K562 (cell line): ENCODE measurements around the gene CAPS. TPM values are rescaled to one million over a fixed set of nuclear protein-coding genes. Genes with fewer than 3 reads are reported as not detected.

Experiments used
- ATAC-seq: fragments of 200-7000 bp; cut with Tn5 transposase; 3 replicates; pipeline ENCODE4 v1.9.1; 2020; ENCODE audit warnings: moderate library complexity
- BruUV-seq: library from RNA; stranded (reverse); fragments of 400-500 nt; replicated peaks from 2 replicates; lab custom pipeline; 2021; lab: Mats Ljungman, UMichigan
- CTCF ChIA-PET: fragments of 300-600 bp; formaldehyde crosslinking; extraction: SDS; loops from one replicate; lab custom pipeline; 2021; ENCODE audit warnings: low intra/inter-chr PET ratio; lab: Yijun Ruan, JAX
- POLR2A ChIA-PET: fragments of 300-600, 350-650 bp; sonication (Branson Sonifier 250); formaldehyde crosslinking; extraction: SDS; loops from one replicate; lab custom pipeline; 2021; ENCODE audit warnings: antibody characterized with exemption, inconsistent platforms; lab: Yijun Ruan, JAX
- DNase-seq, 4 experiments: peaks; one replicate each; pipeline versions ENCODE4 v3.0.0 to v3.0.0-alpha.2; 2011 to 2018; ENCODE audit warnings: low spot score in 3 of 4, mixed read lengths in 3 of 4; ENCODE audit errors: extremely low read depth in 1 of 4
- FAIRE-seq: peaks from 2 replicates; lab custom pipeline; 2011; peaks lifted over from hg19 to GRCh38; lab: Jason Lieb, UNC
- H2AFZ ChIP-seq: 2 replicates; pipeline ENCODE4 v1.6.0; 2011; ENCODE audit warnings: low read depth, low read length, control low read depth, inconsistent platforms
- H3K27ac ChIP-seq: fragments of 200-600 bp; 3 replicates; pipeline ENCODE4 v1.8.0; 2011; ENCODE audit warnings: low read depth, mild to moderate bottlenecking, control low read depth, inconsistent platforms, low read length, moderate library complexity, mixed read lengths; ENCODE audit errors: extremely low read depth
- H3K27me3 ChIP-seq, 2 experiments: fragments of 300-600 bp in 1 of 2; 2 replicates in 1 of 2; 3 replicates in 1 of 2; pipeline versions ENCODE4 v1.6.0 to v1.8.0; 2011; ENCODE audit warnings: inconsistent platforms in 2 of 2, low read length in 2 of 2, mild to moderate bottlenecking in 1 of 2, mixed read lengths in 1 of 2, moderate library complexity in 1 of 2; ENCODE audit not compliant: control insufficient read depth in 2 of 2, insufficient read depth in 2 of 2
- H3K36me3 ChIP-seq: fragments of 300-600 bp; 3 replicates; pipeline ENCODE4 v1.8.0; 2011; ENCODE audit warnings: mild to moderate bottlenecking, low read length, inconsistent platforms; ENCODE audit not compliant: control insufficient read depth, insufficient read depth
- H3K4me1 ChIP-seq, 2 experiments: fragments of 200-600 bp in 1 of 2; replicated peaks in 1 of 2; 2 replicates in 1 of 2; 3 replicates in 1 of 2; pipeline versions ENCODE4 v1.5.1 to v1.8.0; 2011; ENCODE audit warnings: inconsistent platforms in 2 of 2, low read length in 2 of 2, mild to moderate bottlenecking in 1 of 2, mixed read lengths in 1 of 2, moderate library complexity in 1 of 2; ENCODE audit not compliant: control insufficient read depth in 2 of 2, insufficient read depth in 2 of 2
- H3K4me2 ChIP-seq: 2 replicates; pipeline ENCODE4 v1.6.1; 2011; ENCODE audit warnings: low read length, control low read depth, inconsistent platforms, mixed read lengths; ENCODE audit not compliant: insufficient read depth
- H3K4me3 ChIP-seq: fragments of 200-600 bp; sonication (generic), shearing (Covaris generic); 2 replicates; pipeline ENCODE4 v1.5.1; 2016; ENCODE audit warnings: control low read depth, inconsistent platforms
- H3K79me2 ChIP-seq: fragments of 200-600 bp; 3 replicates; pipeline ENCODE4 v1.8.0; 2011; ENCODE audit warnings: low read length, inconsistent platforms; ENCODE audit not compliant: control insufficient read depth, insufficient read depth
- H3K9ac ChIP-seq, 2 experiments: 2 replicates each; pipeline versions ENCODE4 v1.6.0 to v1.6.1; 2011; ENCODE audit warnings: low read depth in 2 of 2, low read length in 2 of 2, control low read depth in 1 of 2, inconsistent platforms in 1 of 2, mild to moderate bottlenecking in 1 of 2, mixed read lengths in 1 of 2; ENCODE audit not compliant: insufficient read depth in 1 of 2
- H3K9me1 ChIP-seq: one replicate; pipeline ENCODE4 v1.6.0; 2011; ENCODE audit warnings: inconsistent platforms, mild to moderate bottlenecking, low read length, moderate library complexity; ENCODE audit not compliant: control insufficient read depth, insufficient read depth
- H3K9me3 ChIP-seq: replicated peaks from 2 replicates; pipeline ENCODE4 v1.5.1; 2011; ENCODE audit warnings: low read depth, low read length, inconsistent platforms; ENCODE audit not compliant: control insufficient read depth, insufficient read depth
- H4K20me1 ChIP-seq: replicated peaks from 2 replicates; pipeline ENCODE4 v1.6.1; 2011; ENCODE audit warnings: low read length, inconsistent platforms, mixed read lengths; ENCODE audit not compliant: control insufficient read depth, insufficient read depth
- CXXC5 ChIP-seq: fragments of 250-450 bp; sonication (Bioruptor Pico); IDR thresholded peaks from 2 replicates; pipeline ENCODE4 v1.8.0; 2022; ENCODE audit warnings: inconsistent platforms, mild to moderate bottlenecking, moderate library complexity
- FOXK1 ChIP-seq: sonication (generic); formaldehyde crosslinking; IDR thresholded peaks from 2 replicates; pipeline ENCODE4 v1.8.0; 2022; ENCODE audit warnings: missing genetic modification reagents, mild to moderate bottlenecking, borderline replicate concordance
- HDAC1 ChIP-seq, 2 experiments: fragments of 450-650 bp; IDR thresholded peaks; 2 replicates each; pipeline ENCODE4 v1.6.1; 2016 to 2017; ENCODE audit warnings: inconsistent platforms in 1 of 2, mild to moderate bottlenecking in 1 of 2, moderate library complexity in 1 of 2
- HNRNPLL ChIP-seq: fragments of 200-400 bp; formaldehyde crosslinking; IDR thresholded peaks from 2 replicates; pipeline ENCODE4 v1.6.1; 2017; ENCODE audit warnings: low read length, low read depth, mild to moderate bottlenecking; ENCODE audit not compliant: poor library complexity, severe bottlenecking
- MAFF ChIP-seq: IDR thresholded peaks from 2 replicates; pipeline ENCODE4 v1.6.1; 2012; ENCODE audit warnings: low read length, improper control_type of control experiment
- MYBL2 ChIP-seq, 2 experiments: fragments of 450-650 bp in 1 of 2; sonication (generic) in 1 of 2; formaldehyde crosslinking in 1 of 2; IDR thresholded peaks; 2 replicates each; pipeline versions ENCODE4 v1.6.1 to v1.8.1; 2017 to 2022; ENCODE audit warnings: borderline replicate concordance in 1 of 2, inconsistent platforms in 1 of 2, low read depth in 1 of 2, mild to moderate bottlenecking in 1 of 2, missing genetic modification reagents in 1 of 2, moderate library complexity in 1 of 2
- NCOA4 ChIP-seq: fragments of 450-650 bp; IDR thresholded peaks from 2 replicates; pipeline ENCODE4 v1.6.1; 2018; ENCODE audit warnings: mild to moderate bottlenecking; ENCODE audit not compliant: partially characterized antibody
- PHTF2 ChIP-seq: fragments of 250-450 bp; sonication (Bioruptor Pico); IDR thresholded peaks from 2 replicates; pipeline ENCODE4 v1.5.0; 2021; ENCODE audit warnings: mild to moderate bottlenecking
- RBBP5 ChIP-seq: fragments of 200-600 bp; sonication (generic); IDR thresholded peaks from 2 replicates; pipeline ENCODE4 v1.6.1; 2012; ENCODE audit warnings: borderline replicate concordance, mild to moderate bottlenecking, low read length, control low read depth, inconsistent platforms; ENCODE audit not compliant: insufficient read depth, poor library complexity, severe bottlenecking
- RBM22 ChIP-seq: fragments of 200-400 bp; formaldehyde crosslinking; IDR thresholded peaks from 2 replicates; pipeline ENCODE4 v1.6.1; 2018; ENCODE audit warnings: low read length, low read depth; ENCODE audit not compliant: poor library complexity, severe bottlenecking
- SRSF7 ChIP-seq: fragments of 200-400 bp; formaldehyde crosslinking; optimal IDR thresholded peaks from 2 replicates; pipeline ENCODE3; 2017; ENCODE audit warnings: mild to moderate bottlenecking, low read depth, low read length
- ZNF3 ChIP-seq: fragments of 250-450 bp; sonication (Bioruptor Pico); IDR thresholded peaks from 2 replicates; pipeline ENCODE4 v1.5.0; 2021; ENCODE audit warnings: mild to moderate bottlenecking, moderate library complexity
- WGBS: fragments of 100-300 bp; shearing (Covaris generic); methylation state at CpG from one replicate; pipeline ENCODE4 v1.1.6; 2016; ENCODE audit warnings: low coverage, mixed read lengths; ENCODE audit not compliant: insufficient coverage; ENCODE audit errors: missing lambda C conversion rate; 5-methylcytosine and 5-hydroxymethylcytosine counted together
- in situ Hi-C: fragments of 300-500 bp; cut with MboI; formaldehyde crosslinking; loops from 4 replicates; pipeline ENCODE4 v1.15.0; 2018; ENCODE audit warnings: inconsistent platforms, mixed read lengths
- intact Hi-C: fragments of 100-400 bp; cut with micrococcal nuclease; formaldehyde crosslinking; loops from 2 replicates; pipeline ENCODE4 v1.14.2; 2022
- polyA plus RNA-seq, 8 experiments: library from polyadenylated mRNA; depleted of rRNA in 4 of 8; stranded (reverse) in 5 of 8; unstranded in 3 of 8; fragments of >200 nt; fragmentation: Nextera tagmentation in 2 of 8; fragmentation: Illumina TruSeq in 1 of 8; extraction: Ambion mirVana in 2 of 8; extraction: Trizol in 1 of 8; gene quantifications; 2 replicates each; pipeline versions ENCODE4 v1.2.1 to v1.2.3, GENCODE V29; 2011 to 2014; ENCODE audit warnings: inconsistent platforms in 1 of 8, missing spikeins in 1 of 8
- total RNA-seq, 7 experiments: library from RNA; depleted of rRNA in 6 of 7; stranded (reverse); fragments of >200 nt in 6 of 7; fragmentation: Illumina TruSeq in 2 of 7; extraction: Trizol in 2 of 7; gene quantifications; 2 replicates each; pipeline versions ENCODE4 v1.2.1 to v1.2.3, GENCODE V29; 2011 to 2021; ENCODE audit warnings: low replicate concordance in 1 of 7
- TF ChIP-seq, protein P1 (sequence below): sonication (generic); formaldehyde crosslinking; IDR thresholded peaks from 2 replicates; pipeline ENCODE4 v1.8.0; 2022; ENCODE audit warnings: mild to moderate bottlenecking, missing genetic modification reagents, borderline replicate concordance
- TF ChIP-seq, protein P2 (sequence below): sonication (generic); formaldehyde crosslinking; IDR thresholded peaks from 2 replicates; pipeline ENCODE4 v1.8.0; 2022; ENCODE audit warnings: missing genetic modification reagents, mild to moderate bottlenecking, moderate library complexity, borderline replicate concordance
- TF ChIP-seq, protein P3 (sequence below): fragments of 250-450 bp; sonication (Bioruptor Pico); IDR thresholded peaks from 2 replicates; pipeline ENCODE4 v1.5.0; 2022; ENCODE audit warnings: mild to moderate bottlenecking

Gene CAPS
- total and polyA plus RNA-seq, 9 of the 15 experiments (the other 6 are each of a cell fraction or from before 2014, with no cell fraction given), result 0.15 to 4.0 (median 0.91) TPM

DNA sequence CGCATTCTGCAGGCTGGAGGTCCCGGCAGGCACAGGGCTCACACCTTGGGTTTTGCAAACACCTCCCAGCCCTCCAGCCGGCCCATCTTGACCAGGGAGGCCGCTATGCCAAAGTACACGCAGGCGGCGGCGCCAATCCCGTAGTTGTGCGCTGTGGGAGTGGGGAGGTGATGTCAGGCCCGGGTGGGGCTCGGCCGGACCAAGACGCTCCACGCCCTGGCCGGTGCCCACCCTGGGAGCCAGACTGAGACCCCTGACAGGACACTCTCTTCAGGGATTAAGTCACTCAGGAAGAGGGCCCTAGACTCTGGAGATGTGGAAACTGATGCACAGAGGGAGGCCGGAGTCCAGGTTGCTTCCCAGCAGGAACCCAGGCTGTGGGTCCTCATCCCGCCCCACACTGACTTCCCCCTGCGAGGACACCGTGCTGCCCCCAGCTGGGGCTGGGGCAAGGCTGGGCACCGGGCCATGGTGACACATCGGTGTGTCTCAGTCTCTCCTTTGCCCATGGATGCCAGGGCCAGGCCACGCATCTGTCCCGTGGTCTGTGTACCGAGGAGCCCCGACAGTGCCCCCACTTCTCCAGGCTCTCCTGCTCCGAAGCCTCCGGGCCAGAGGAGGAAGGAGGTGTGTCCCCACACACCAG is 19.2 kb upstream of the CAPS start:
- CTCF ChIA-PET, result interaction anchor here (3.9 kb wide), 1 partner anchor 90 kb away, joined by 48 read pairs; the partner anchor contains the start of gene NRTN
- 47% methylated on average over 20 of the region's 28 CpGs for WGBS
- BruUV-seq, result no TSS peak
- TF ChIP-seq FOXK1 (CRISPR knock-in tag) (no peak), SRSF7 (no peak), RBM22 (peak; percentile 7), MYBL2 (IDR thresholded peaks at IDR 0.05; ENCODE audit: low read depth) (no peak), MYBL2 (CRISPR knock-in tag; IDR thresholded peaks at IDR 0.05; ENCODE audit: borderline replicate concordance) (no peak), NCOA4 (no peak), RBBP5 (no peak), ZNF3 (CRISPR knock-in tag) (no peak), CXXC5 (CRISPR knock-in tag) (no peak), HNRNPLL (peak; percentile 77), PHTF2 (no peak), MAFF (no peak), HDAC1 (IDR thresholded peaks at IDR 0.05) (0 out of 4 replicates have a peak, but pooled peaks of 1 of the 2 experiments have one; percentile 5)
- TF ChIP-seq, protein P1, sequence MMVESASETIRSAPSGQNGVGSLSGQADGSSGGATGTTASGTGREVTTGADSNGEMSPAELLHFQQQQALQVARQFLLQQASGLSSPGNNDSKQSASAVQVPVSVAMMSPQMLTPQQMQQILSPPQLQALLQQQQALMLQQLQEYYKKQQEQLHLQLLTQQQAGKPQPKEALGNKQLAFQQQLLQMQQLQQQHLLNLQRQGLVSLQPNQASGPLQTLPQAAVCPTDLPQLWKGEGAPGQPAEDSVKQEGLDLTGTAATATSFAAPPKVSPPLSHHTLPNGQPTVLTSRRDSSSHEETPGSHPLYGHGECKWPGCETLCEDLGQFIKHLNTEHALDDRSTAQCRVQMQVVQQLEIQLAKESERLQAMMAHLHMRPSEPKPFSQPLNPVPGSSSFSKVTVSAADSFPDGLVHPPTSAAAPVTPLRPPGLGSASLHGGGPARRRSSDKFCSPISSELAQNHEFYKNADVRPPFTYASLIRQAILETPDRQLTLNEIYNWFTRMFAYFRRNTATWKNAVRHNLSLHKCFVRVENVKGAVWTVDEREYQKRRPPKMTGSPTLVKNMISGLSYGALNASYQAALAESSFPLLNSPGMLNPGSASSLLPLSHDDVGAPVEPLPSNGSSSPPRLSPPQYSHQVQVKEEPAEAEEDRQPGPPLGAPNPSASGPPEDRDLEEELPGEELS (CRISPR knock-in tag), result no peak
- TF ChIP-seq, protein P2, sequence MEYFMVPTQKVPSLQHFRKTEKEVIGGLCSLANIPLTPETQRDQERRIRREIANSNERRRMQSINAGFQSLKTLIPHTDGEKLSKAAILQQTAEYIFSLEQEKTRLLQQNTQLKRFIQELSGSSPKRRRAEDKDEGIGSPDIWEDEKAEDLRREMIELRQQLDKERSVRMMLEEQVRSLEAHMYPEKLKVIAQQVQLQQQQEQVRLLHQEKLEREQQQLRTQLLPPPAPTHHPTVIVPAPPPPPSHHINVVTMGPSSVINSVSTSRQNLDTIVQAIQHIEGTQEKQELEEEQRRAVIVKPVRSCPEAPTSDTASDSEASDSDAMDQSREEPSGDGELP (CRISPR knock-in tag), result peak; percentile 15; the same call in 1 of the 2 replicates
- TF ChIP-seq, protein P3, sequence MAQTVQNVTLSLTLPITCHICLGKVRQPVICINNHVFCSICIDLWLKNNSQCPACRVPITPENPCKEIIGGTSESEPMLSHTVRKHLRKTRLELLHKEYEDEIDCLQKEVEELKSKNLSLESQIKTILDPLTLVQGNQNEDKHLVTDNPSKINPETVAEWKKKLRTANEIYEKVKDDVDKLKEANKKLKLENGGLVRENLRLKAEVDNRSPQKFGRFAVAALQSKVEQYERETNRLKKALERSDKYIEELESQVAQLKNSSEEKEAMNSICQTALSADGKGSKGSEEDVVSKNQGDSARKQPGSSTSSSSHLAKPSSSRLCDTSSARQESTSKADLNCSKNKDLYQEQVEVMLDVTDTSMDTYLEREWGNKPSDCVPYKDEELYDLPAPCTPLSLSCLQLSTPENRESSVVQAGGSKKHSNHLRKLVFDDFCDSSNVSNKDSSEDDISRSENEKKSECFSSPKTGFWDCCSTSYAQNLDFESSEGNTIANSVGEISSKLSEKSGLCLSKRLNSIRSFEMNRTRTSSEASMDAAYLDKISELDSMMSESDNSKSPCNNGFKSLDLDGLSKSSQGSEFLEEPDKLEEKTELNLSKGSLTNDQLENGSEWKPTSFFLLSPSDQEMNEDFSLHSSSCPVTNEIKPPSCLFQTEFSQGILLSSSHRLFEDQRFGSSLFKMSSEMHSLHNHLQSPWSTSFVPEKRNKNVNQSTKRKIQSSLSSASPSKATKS (CRISPR knock-in tag), result no peak

More for the DNA sequence above, 19.2 kb upstream of the CAPS start:
- FAIRE-seq, result no peak
- Histone ChIP-seq H3K27me3 (no peaks in the 10 kb centered on the region), H3K27ac (no peak overlapping the region), H4K20me1 (peaks cover 32% of the 10 kb centered on the region), H3K79me2 (peaks cover 9% of the 10 kb centered on the region), H3K36me3 (peaks cover 36% of the 10 kb centered on the region; the same call in 2 of the 3 replicates), H3K4me3 (no peak overlapping the region), H3K4me2 (peak overlapping the region; percentile 21; the same call in 1 of the 2 replicates), H3K9ac (peak overlapping the region in 1 of 2 experiments; percentile 86; a peak in 2 of 4 replicates), H3K9me3 (no peaks in the 10 kb centered on the region), H3K9me1 (peaks cover 5% of the 10 kb centered on the region), H2AFZ (no peak overlapping the region), H3K4me1 (peaks cover 16 to 69% of the 10 kb centered on the region in 2 experiments)
- in situ Hi-C loops (loop anchor here (5.0 kb wide), 1 partner anchor 93 kb away; no protein-coding TSS in a partner anchor), intact Hi-C loops (no loop called here)
- no peak for ATAC-seq
- no peak for DNase-seq
- POLR2A ChIA-PET, result interaction anchor here (1.1 kb wide), 1 partner anchor 9 kb away, joined by 4 read pairs; the partner anchor contains the start of gene VMAC
